ENCODE results near the gene GMDS. TPM values are rescaled to one million over a fixed set of nuclear protein-coding genes. Genes with fewer than 3 reads are reported as not detected.

GMDS gene
- total RNA-seq, 4 donors from 2014 or later, result 3.4 to 7.2 (median 4.6) TPM

DNA sequence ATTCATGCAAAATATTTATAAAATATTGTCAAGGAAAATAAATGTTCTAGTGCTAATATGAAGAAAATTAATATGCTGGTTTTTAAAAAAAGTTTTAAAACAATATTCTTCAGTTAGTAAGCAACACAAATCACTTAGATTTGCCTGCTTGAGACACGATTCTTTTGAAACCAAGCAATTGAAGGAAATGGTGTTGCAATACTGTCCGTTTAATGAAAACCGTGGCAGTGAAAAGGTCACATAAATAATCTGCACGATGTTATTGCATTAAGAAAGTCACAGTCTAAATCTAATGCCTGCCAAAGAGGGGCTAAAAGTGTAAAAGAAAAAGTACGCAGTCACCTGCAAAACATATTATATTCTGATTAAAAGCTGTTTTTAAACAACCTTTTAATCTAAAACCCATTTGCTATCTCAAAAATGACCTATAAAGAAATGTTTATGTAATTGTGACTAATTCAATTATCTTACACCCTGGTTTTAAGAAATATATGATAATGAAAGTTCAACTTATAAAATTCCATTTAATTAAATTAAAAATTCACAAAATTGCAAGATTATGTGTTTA lies 143.0 kb downstream of the GMDS start:
- H3K4me3 ChIP-seq, result no peak overlapping the region
- in situ Hi-C loops (cut with MboI; ENCODE audit: low sequenced_read_pairs in 4 of 4), result loop anchor here in 3 of 4 donors (10.0 to 25.0 kb wide), 2 partner anchors 490 to 498 kb away; partner anchors contain the start of gene FOXC1 (in 3 of the 3)
- DNase-seq (no peak), ATAC-seq (no peak)
- H3K9me3 ChIP-seq, result no peaks in the 10 kb centered on the region
- intact Hi-C loops (cut with DNase I; ENCODE audit: low total_unique reads), result no loop called here
- H3K36me3 ChIP-seq, result no peaks in the 10 kb centered on the region
- no peaks in the 10 kb centered on the region for H3K27me3 ChIP-seq
- no peak for TF ChIP-seq POLR2A (IDR thresholded peaks at IDR 0.05)
- TF ChIP-seq, protein P1, sequence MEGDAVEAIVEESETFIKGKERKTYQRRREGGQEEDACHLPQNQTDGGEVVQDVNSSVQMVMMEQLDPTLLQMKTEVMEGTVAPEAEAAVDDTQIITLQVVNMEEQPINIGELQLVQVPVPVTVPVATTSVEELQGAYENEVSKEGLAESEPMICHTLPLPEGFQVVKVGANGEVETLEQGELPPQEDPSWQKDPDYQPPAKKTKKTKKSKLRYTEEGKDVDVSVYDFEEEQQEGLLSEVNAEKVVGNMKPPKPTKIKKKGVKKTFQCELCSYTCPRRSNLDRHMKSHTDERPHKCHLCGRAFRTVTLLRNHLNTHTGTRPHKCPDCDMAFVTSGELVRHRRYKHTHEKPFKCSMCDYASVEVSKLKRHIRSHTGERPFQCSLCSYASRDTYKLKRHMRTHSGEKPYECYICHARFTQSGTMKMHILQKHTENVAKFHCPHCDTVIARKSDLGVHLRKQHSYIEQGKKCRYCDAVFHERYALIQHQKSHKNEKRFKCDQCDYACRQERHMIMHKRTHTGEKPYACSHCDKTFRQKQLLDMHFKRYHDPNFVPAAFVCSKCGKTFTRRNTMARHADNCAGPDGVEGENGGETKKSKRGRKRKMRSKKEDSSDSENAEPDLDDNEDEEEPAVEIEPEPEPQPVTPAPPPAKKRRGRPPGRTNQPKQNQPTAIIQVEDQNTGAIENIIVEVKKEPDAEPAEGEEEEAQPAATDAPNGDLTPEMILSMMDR (IDR thresholded peaks at IDR 0.05 in 4 of 5, conservative IDR thresholded peaks at IDR 0.05 in 1 of 5), result no peak
- H3K27ac ChIP-seq, result no peak overlapping the region
- H3K4me1 ChIP-seq, result no peaks in the 10 kb centered on the region

DNA sequence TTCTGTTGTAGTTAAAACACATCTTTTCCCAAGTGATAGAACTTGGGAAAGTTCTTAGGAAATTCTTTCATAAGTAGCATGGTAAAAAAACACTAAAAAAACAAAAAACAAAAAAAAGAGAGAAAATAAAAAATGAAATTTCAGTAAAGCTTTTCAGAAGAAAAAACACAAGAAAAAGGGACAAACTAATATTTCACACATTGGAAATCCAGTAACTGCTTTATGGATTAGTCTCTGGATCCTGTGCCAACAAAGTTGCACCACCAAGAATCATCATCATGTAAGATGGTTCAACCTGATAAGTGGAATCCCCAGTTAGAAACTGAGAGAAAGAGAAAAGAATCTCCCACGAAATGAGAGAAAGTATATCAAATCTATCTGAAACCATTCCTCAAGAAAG lies 144.2 kb downstream of the GMDS start:
- H3K36me3 ChIP-seq, result no peaks in the 10 kb centered on the region
- in situ Hi-C loops (cut with MboI; ENCODE audit: low sequenced_read_pairs in 4 of 4), result loop anchor here in 3 of 4 donors (10.0 to 25.0 kb wide), 2 partner anchors 489 to 496 kb away; partner anchors contain the start of gene FOXC1 (in 3 of the 3)
- H3K4me3 ChIP-seq, result no peak overlapping the region
- ATAC-seq (no peak), DNase-seq (no peak)
- no peaks in the 10 kb centered on the region for H3K27me3 ChIP-seq
- no peaks in the 10 kb centered on the region for H3K9me3 ChIP-seq
- intact Hi-C loops (cut with DNase I; ENCODE audit: low total_unique reads), result no loop called here
- TF ChIP-seq, protein P1 (IDR thresholded peaks at IDR 0.05 in 4 of 5, conservative IDR thresholded peaks at IDR 0.05 in 1 of 5), result no peak
- H3K4me1 ChIP-seq, result no peaks in the 10 kb centered on the region
- H3K27ac ChIP-seq, result no peak overlapping the region

DNA sequence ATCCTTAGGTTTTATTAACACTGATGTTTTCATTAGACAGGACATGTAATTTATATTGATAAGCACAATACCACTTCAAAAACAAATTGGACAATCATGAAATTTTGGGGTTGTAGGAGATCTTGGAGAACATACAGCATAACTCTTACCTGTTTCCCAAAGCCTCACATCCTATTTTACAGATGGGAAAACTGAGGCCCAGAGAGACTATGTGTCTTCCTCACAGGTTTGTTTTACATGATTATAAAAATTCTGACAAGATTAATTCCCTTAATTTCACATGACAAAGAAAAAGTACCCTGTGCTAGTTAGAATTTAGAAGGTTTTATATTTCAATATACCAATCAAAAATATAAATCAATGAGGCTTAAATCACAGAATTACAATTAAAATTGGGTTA lies 145.5 kb downstream of the GMDS start:
- in situ Hi-C loops (cut with MboI; ENCODE audit: low sequenced_read_pairs in 4 of 4), result loop anchor here in 3 of 4 donors (10.0 to 25.0 kb wide), 2 partner anchors 488 to 495 kb away; partner anchors contain the start of gene FOXC1 (in 3 of the 3)
- Histone ChIP-seq H3K27me3 (no peaks in the 10 kb centered on the region), H3K4me1 (no peaks in the 10 kb centered on the region), H3K9me3 (no peaks in the 10 kb centered on the region), H3K4me3 (no peak overlapping the region), H3K27ac (no peak overlapping the region), H3K36me3 (no peaks in the 10 kb centered on the region)
- intact Hi-C loops (cut with DNase I; ENCODE audit: low total_unique reads), result no loop called here
- no peak for DNase-seq
- TF ChIP-seq, protein P1 (IDR thresholded peaks at IDR 0.05 in 4 of 5, conservative IDR thresholded peaks at IDR 0.05 in 1 of 5), result no peak
- TF ChIP-seq POLR2A (IDR thresholded peaks at IDR 0.05), result no peak
- ATAC-seq, result no peak

DNA sequence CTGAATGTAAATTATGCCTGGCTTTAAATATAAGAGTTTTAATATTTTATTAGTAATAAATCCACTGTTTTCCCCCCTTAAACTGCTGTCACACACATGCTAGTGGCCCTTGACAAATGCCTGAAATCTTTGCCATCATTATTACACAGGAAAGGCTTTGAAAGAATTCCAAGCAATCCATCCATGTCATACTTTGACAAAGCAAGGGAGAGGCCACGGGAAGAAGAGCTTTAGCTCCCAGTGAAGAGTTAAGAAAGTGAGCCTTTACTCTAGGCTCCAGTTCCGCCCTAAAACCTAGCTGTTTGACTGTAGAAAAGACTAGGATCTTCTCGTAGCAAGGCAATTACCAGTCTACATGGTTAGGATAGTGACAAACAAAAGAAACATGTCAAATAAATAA lies 147.9 kb downstream of the GMDS start:
- H3K4me3 ChIP-seq, result no peak overlapping the region
- ATAC-seq, result no peak
- DNase-seq, result no peak
- in situ Hi-C loops (cut with MboI; ENCODE audit: low sequenced_read_pairs in 4 of 4) (no loop called here), intact Hi-C loops (cut with DNase I; ENCODE audit: low total_unique reads) (no loop called here)
- H3K4me1 ChIP-seq, result no peaks in the 10 kb centered on the region
- TF ChIP-seq POLR2A (IDR thresholded peaks at IDR 0.05), result no peak
- TF ChIP-seq, protein P1 (IDR thresholded peaks at IDR 0.05 in 4 of 5, conservative IDR thresholded peaks at IDR 0.05 in 1 of 5), result no peak
- no peaks in the 10 kb centered on the region for H3K9me3 ChIP-seq
- H3K27ac ChIP-seq, result no peak overlapping the region
- no peaks in the 10 kb centered on the region for H3K27me3 ChIP-seq
- H3K36me3 ChIP-seq, result no peaks in the 10 kb centered on the region

DNA sequence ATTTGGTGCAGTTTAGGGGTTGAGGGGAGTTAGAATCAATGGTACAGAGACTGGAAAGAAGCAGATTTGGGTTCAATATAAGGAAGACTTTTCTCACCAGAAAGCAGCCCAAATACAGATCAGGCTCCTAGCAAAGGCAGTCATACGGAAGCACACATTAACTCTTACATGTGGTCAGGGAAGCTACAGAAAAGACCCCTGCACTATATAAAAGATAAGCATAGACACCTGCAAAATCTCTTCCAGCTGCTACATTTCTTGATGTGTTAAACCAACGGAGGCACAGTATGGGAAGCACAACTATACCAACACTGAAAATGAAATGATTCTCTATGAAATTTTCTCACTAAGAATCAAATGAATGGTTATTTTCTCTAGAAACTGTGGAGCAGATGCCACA lies 150.8 kb downstream of the GMDS start:
- intact Hi-C loops (cut with DNase I; ENCODE audit: low total_unique reads) (no loop called here), in situ Hi-C loops (cut with MboI; ENCODE audit: low sequenced_read_pairs in 4 of 4) (no loop called here)
- Histone ChIP-seq H3K4me3 (no peak overlapping the region), H3K27me3 (no peaks in the 10 kb centered on the region), H3K36me3 (no peaks in the 10 kb centered on the region), H3K4me1 (no peaks in the 10 kb centered on the region), H3K9me3 (no peaks in the 10 kb centered on the region), H3K27ac (no peak overlapping the region)
- no peak for TF ChIP-seq POLR2A (IDR thresholded peaks at IDR 0.05)
- TF ChIP-seq, protein P1 (IDR thresholded peaks at IDR 0.05 in 4 of 5, conservative IDR thresholded peaks at IDR 0.05 in 1 of 5), result no peak
- ATAC-seq, result no peak
- DNase-seq, result no peak

All from gastrocnemius medialis (tissue), 4 donors.